Measurements from ENCODE around the gene GABRG3. TPM values are rescaled to one million over a fixed set of nuclear protein-coding genes. Genes with fewer than 3 reads are reported as not detected.

The GABRG3 gene
- total and polyA plus RNA-seq, 9 of the 15 experiments (the other 6 are each of a cell fraction or from before 2014, with no cell fraction given): 4.0 to 15.1 (median 11.2) TPM

- Histone ChIP-seq H3K36me3 (ENCODE audit: control insufficient read depth, insufficient read depth, low read length) (no peaks in the 10 kb centered on the region), H3K4me1 (replicated peaks in 1 of 2; ENCODE audit: control insufficient read depth in 2 of 2, insufficient read depth in 2 of 2, low read length in 2 of 2) (no peaks in the 10 kb centered on the region), H3K9me3 (replicated peaks; ENCODE audit: control insufficient read depth, insufficient read depth, low read depth, low read length) (no peaks in the 10 kb centered on the region), H3K27ac (ENCODE audit: extremely low read depth, low read depth, low read length) (no peak overlapping the region), H3K4me2 (ENCODE audit: insufficient read depth, low read length) (no peak overlapping the region), H3K27me3 (ENCODE audit: control insufficient read depth in 2 of 2, insufficient read depth in 2 of 2, low read length in 2 of 2) (peaks cover 2 to 13% of the 10 kb centered on the region in 2 experiments), H3K79me2 (ENCODE audit: control insufficient read depth, insufficient read depth, low read length) (no peaks in the 10 kb centered on the region), H2AFZ (ENCODE audit: low read depth, low read length) (no peak overlapping the region), H3K9me1 (ENCODE audit: control insufficient read depth, insufficient read depth, low read length) (no peaks in the 10 kb centered on the region), H3K4me3 (no peak overlapping the region), H3K9ac (ENCODE audit: insufficient read depth in 1 of 2, low read depth in 2 of 2, low read length in 2 of 2) (no peak overlapping the region), H4K20me1 (replicated peaks; ENCODE audit: control insufficient read depth, insufficient read depth, low read length) (no peaks in the 10 kb centered on the region)
- FAIRE-seq (no peak), DNase-seq (ENCODE audit: extremely low read depth in 1 of 4, low spot score in 3 of 4) (no peak), ATAC-seq (no peak)
- in situ Hi-C loops (cut with MboI): no loop called here
- intact Hi-C loops (cut with micrococcal nuclease): loop anchor here (5.0 kb wide), 1 partner anchor 37 kb away; no protein-coding TSS in a partner anchor
- no TSS peak for BruUV-seq (replicated peaks)
- no peak for TF ChIP-seq NR4A1 (CRISPR knock-in tag; IDR thresholded peaks at IDR 0.05)
- TF ChIP-seq NR4A1 (tag; IDR thresholded peaks at IDR 0.05): no peak
- TF ChIP-seq TFAM (CRISPR knock-in tag; conservative IDR thresholded peaks at IDR 0.05): no peak
- TF ChIP-seq PRPF4 (IDR thresholded peaks at IDR 0.05; ENCODE audit: insufficient read depth, low read depth, low read length, poor library complexity, severe bottlenecking): no peak
- no peak for TF ChIP-seq TRIM24 (IDR thresholded peaks at IDR 0.05)
- TF ChIP-seq JUN (IDR thresholded peaks at IDR 0.05; ENCODE audit: borderline replicate concordance, low read depth, low read length): no peak
- no peak for TF ChIP-seq JUN (CRISPR knock-in tag; IDR thresholded peaks at IDR 0.05; ENCODE audit: borderline replicate concordance)
- TF ChIP-seq MEF2A (IDR thresholded peaks at IDR 0.05; ENCODE audit: control insufficient read depth, low read depth, low read length): no peak
- no peak for TF ChIP-seq TAL1 (IDR thresholded peaks at IDR 0.05)
- no peak for TF ChIP-seq FOXM1 (IDR thresholded peaks at IDR 0.05; ENCODE audit: low read depth)
- TF ChIP-seq FOXM1 (CRISPR knock-in tag; IDR thresholded peaks at IDR 0.05; ENCODE audit: low read depth): no peak
- no peak for TF ChIP-seq ZNF253 (CRISPR knock-in tag; conservative IDR thresholded peaks at IDR 0.05)
- ChIA-PET POLR2A (interaction anchor here (1.5 kb wide), 1 partner anchor 26 kb away, joined by 4 read pairs; no protein-coding TSS in a partner anchor), CTCF (ENCODE audit: low intra/inter-chr PET ratio) (interaction anchor here (0.6 kb wide), 1 partner anchor 35 kb away, joined by 3 read pairs; no protein-coding TSS in a partner anchor)
- WGBS (ENCODE audit: insufficient coverage, low coverage, missing lambda C conversion rate): under 1% methylated on average over 6 of the region's 6 CpGs
Measured at GRCh38 chr15:27019687-27020086, 48.7 kb downstream of the GABRG3 start.

Data from K562 (cell line).